ENCODE results near the gene ZSCAN10.

DNA sequence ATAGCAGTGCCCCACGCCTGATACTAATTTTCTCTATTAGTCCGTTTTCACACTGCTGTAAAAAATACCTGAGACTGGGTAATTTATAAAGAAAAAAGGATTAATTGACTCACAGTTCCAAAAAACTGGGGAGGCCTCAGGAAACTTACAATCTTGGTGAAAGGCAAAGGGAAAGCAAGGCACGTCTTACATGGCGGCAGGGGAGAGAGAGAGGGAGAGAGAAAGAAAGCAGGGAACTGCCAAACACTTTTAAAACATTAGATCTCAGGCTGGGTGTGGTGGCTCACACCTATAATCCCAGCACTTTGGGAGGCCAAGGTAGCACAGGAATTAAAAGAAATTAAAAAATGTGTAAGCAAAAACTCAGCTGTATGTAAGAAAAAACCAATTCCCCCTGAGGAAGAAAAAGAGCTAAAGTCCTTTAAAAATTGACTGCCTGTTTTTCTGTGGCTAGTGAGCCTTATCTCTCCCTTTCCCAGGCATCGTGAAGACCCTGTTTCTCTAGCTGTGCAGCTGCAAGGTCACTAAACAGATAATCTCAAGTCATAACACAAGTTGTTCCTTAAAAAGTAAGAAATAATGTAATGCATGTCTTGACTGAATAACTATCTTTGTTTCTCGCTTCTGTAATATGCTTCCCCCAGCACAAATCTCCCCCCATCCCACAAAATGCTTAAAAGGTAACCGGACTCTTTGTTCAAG is 14.0 kb downstream of the ZSCAN10 start:
- TF ChIP-seq POLR2A (IDR thresholded peaks at IDR 0.05; ENCODE audit: low read depth, low read length) (no peak), TAF1 (IDR thresholded peaks at IDR 0.05; ENCODE audit: low read depth, low read length) (no peak), POLR2AphosphoS5 (IDR thresholded peaks at IDR 0.05; ENCODE audit: low read depth, low read length) (no peak), POU2F2 (IDR thresholded peaks at IDR 0.05; ENCODE audit: low read depth, low read length) (no peak), PAX5 (IDR thresholded peaks at IDR 0.05; ENCODE audit: insufficient read depth, low read length, severe bottlenecking) (no peak)

Measured in GM12891 (cell line).